Measurements from ENCODE around the gene TMEM259. TPM values are rescaled to one million over a fixed set of nuclear protein-coding genes. Genes with fewer than 3 reads are reported as not detected.

The TMEM259 gene
- total RNA-seq, 1 donor from 2014 or later = 199 TPM

GRCh38 chr19:1014161-1015060 lies 6.5 kb downstream of the TMEM259 start:
- Mint-ChIP-seq H3K36me3 (ENCODE audit: insufficient read depth) (no peaks in the 10 kb centered on the region), H3K27me3 (no peaks in the 10 kb centered on the region), H3K9me3 (ENCODE audit: low read depth) (no peaks in the 10 kb centered on the region), H3K4me1 (ENCODE audit: low read depth) (peaks cover 10% of the 10 kb centered on the region), H3K4me3 (ENCODE audit: low read depth) (no peak overlapping the region), H3K27ac (no peak overlapping the region)
- no peak for TF ChIP-seq CTCF (IDR thresholded peaks at IDR 0.05; ENCODE audit: unreplicated experiment)
- no peak for DNase-seq (ENCODE audit: low spot score, unreplicated experiment)

DNA sequence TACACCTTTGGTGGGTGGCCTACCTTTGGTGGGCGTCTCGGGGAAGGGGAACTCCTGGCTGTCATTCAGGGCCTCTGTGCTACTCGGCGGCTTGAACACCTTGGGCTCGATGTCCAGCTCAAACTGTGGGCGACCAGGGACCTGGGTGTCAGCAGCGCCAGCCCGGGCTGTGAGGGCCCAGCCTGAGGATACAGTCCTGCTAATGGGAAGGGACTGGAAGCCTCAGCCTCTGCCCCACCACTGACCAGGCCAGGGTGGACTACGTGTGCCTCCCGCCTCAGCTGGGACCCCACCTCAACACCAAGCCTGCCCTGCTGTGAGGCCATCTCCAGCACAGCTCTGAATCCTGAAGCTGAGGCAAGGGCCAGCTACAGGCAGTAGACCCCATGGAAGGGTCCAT lies 7.7 kb downstream of the TMEM259 start:
- Mint-ChIP-seq H3K27ac (no peak overlapping the region), H3K4me3 (ENCODE audit: low read depth) (no peak overlapping the region), H3K27me3 (no peaks in the 10 kb centered on the region), H3K9me3 (ENCODE audit: low read depth) (no peaks in the 10 kb centered on the region), H3K36me3 (ENCODE audit: insufficient read depth) (no peaks in the 10 kb centered on the region), H3K4me1 (ENCODE audit: low read depth) (peaks cover 9% of the 10 kb centered on the region)
- no peak for TF ChIP-seq CTCF (IDR thresholded peaks at IDR 0.05; ENCODE audit: unreplicated experiment)
- DNase-seq (ENCODE audit: low spot score, unreplicated experiment) = no peak

GRCh38 chr19:1012334-1012733 lies 8.6 kb downstream of the TMEM259 start:
- Mint-ChIP-seq H3K9me3 (ENCODE audit: low read depth) (no peaks in the 10 kb centered on the region), H3K27me3 (no peaks in the 10 kb centered on the region), H3K36me3 (ENCODE audit: insufficient read depth) (no peaks in the 10 kb centered on the region), H3K27ac (no peak overlapping the region), H3K4me3 (ENCODE audit: low read depth) (no peak overlapping the region), H3K4me1 (ENCODE audit: low read depth) (peaks cover 6% of the 10 kb centered on the region)
- no peak for DNase-seq (ENCODE audit: low spot score, unreplicated experiment)
- TF ChIP-seq CTCF (IDR thresholded peaks at IDR 0.05; ENCODE audit: unreplicated experiment) = no peak

- DNase-seq (ENCODE audit: low spot score, unreplicated experiment) = no peak
- H3K9me3 Mint-ChIP-seq (ENCODE audit: low read depth) = no peaks in the 10 kb centered on the region
- peaks cover 1% of the 10 kb centered on the region for H3K4me1 Mint-ChIP-seq (ENCODE audit: low read depth)
- H3K36me3 Mint-ChIP-seq (ENCODE audit: insufficient read depth) = peaks cover 2% of the 10 kb centered on the region
- no peak overlapping the region for H3K4me3 Mint-ChIP-seq (ENCODE audit: low read depth)
- H3K27me3 Mint-ChIP-seq = no peaks in the 10 kb centered on the region
- no peak for TF ChIP-seq CTCF (IDR thresholded peaks at IDR 0.05; ENCODE audit: unreplicated experiment)
- no peak overlapping the region for H3K27ac Mint-ChIP-seq
These were observed 9.0 kb downstream of the TMEM259 start for GRCh38 chr19:1011831-1012333.

DNA sequence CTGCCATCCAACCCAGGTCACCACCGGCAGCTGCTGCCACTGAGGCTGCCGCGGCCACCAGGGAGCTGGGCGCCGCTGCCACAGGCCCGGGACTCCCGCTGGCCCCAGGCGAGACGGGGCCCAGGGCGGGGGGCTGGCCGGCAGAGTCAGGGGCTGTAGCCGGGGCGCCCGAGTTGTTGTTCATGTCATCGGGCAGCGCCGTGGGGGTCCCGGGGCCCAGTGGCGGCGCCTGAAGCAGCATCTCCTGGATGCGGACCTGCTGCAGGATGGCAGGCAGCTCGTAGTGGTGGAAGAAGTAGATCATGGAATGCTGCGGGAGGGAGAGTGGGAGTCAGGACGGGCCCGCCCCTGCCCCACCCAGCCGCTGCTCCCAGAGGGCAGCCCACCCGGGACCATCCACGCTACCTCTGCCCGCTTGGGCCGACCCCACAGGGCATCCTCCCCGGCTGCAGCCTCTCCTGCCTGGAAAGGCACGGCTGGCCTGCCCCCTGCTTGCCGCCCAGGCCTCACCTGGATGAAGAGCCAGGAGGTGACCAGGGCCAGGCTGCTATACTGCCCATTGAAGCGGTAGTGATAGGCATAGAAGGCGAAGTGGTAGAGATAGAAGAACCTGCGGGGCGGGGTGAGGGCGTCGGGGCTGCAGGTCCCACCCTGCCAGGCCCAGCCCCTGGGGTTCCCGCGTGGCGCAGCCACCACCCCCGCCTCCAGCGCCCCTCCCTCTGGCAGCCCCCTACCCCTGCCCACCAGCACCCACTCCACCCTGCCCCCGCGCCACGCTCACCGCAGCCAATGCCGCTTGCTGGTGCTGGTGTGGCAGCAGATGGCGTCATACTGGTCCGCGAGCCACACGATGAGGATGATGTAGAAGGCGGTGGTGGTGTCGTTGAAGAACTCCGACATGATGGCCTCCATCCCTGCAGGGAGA lies 10.1 kb downstream of the TMEM259 start:
- no peaks in the 10 kb centered on the region for H3K27me3 Mint-ChIP-seq
- no peaks in the 10 kb centered on the region for H3K4me1 Mint-ChIP-seq (ENCODE audit: low read depth)

More for the DNA sequence above, 10.1 kb downstream of the TMEM259 start:
- H3K27ac Mint-ChIP-seq = no peak overlapping the region
- DNase-seq (ENCODE audit: low spot score, unreplicated experiment) = no peak
- no peaks in the 10 kb centered on the region for H3K9me3 Mint-ChIP-seq (ENCODE audit: low read depth)
- no peak for TF ChIP-seq CTCF (IDR thresholded peaks at IDR 0.05; ENCODE audit: unreplicated experiment)
- peaks cover 5% of the 10 kb centered on the region for H3K36me3 Mint-ChIP-seq (ENCODE audit: insufficient read depth)
- H3K4me3 Mint-ChIP-seq (ENCODE audit: low read depth) = no peak overlapping the region

Data from progenitor cell of endocrine pancreas (in vitro differentiated cells).